C1 segment of cervical spinal cord (tissue), 14 donors: Measurements from ENCODE around the gene SLC44A1.
"Not testable (repeated sequence)": the region's sequence is repeated elsewhere in the genome, so short reads cannot be mapped to it uniquely, and the experiment has no call there.

Source experiments
- DNase-seq, 14 donors: peaks; one replicate each; lab custom pipeline; 2025; lab: John Stamatoyannopoulos, UW

Gene SLC44A1

GRCh38 chr9:105242062-105242461 is 2.4 kb upstream of the SLC44A1 start:
- no peak for DNase-seq

- no peak for DNase-seq
Measured at GRCh38 chr9:105242557-105242956, 1.9 kb upstream of the SLC44A1 start.

- DNase-seq = no peak
Measured at GRCh38 chr9:105243015-105243686, 1.3 kb upstream of the SLC44A1 start.

- DNase-seq = peak in 2 of 14 donors; percentile 68 to 72
Measured at GRCh38 chr9:105244734-105245028, 230 bp downstream of the SLC44A1 start.

- DNase-seq = peak in 13 of 14 donors; percentile 15 to 81 (median 55)
Measured at GRCh38 chr9:105245029-105245890, 809 bp downstream of the SLC44A1 start.

GRCh38 chr9:105245891-105246161 is 1.4 kb downstream of the SLC44A1 start:
- DNase-seq = no peak

GRCh38 chr9:105246656-105247173 is 2.3 kb downstream of the SLC44A1 start:
- peak in 1 of 14 donors; percentile 25 for DNase-seq

- DNase-seq = no peak
Measured at GRCh38 chr9:105248691-105249090, 4.2 kb downstream of the SLC44A1 start.

- DNase-seq = no peak
Measured at GRCh38 chr9:105251133-105251532, 6.7 kb downstream of the SLC44A1 start.

- DNase-seq = no peak
Measured at GRCh38 chr9:105251733-105252404, 7.4 kb downstream of the SLC44A1 start.

- no peak for DNase-seq
Measured at GRCh38 chr9:105252405-105252756, 7.9 kb downstream of the SLC44A1 start.

- DNase-seq = no peak
Measured at GRCh38 chr9:105254226-105254625, 9.8 kb downstream of the SLC44A1 start.

- DNase-seq = no peak
Measured at GRCh38 chr9:105255421-105255820, 11.0 kb downstream of the SLC44A1 start.

- DNase-seq = not testable (repeated sequence)
Measured at GRCh38 chr9:105256569-105256968, 12.1 kb downstream of the SLC44A1 start.

GRCh38 chr9:105257809-105258208 is 13.4 kb downstream of the SLC44A1 start:
- no peak for DNase-seq

GRCh38 chr9:105258225-105258737 is 13.8 kb downstream of the SLC44A1 start:
- DNase-seq = no peak

GRCh38 chr9:105259274-105259673 is 14.8 kb downstream of the SLC44A1 start:
- no peak for DNase-seq

- no peak for DNase-seq
Measured at GRCh38 chr9:105259731-105260612, 15.5 kb downstream of the SLC44A1 start.

GRCh38 chr9:105262497-105262896 is 18.0 kb downstream of the SLC44A1 start:
- no peak for DNase-seq

- DNase-seq = no peak
Measured at GRCh38 chr9:105264380-105264779, 19.9 kb downstream of the SLC44A1 start.

- DNase-seq = not testable (repeated sequence)
Measured at GRCh38 chr9:105268254-105268653, 23.8 kb downstream of the SLC44A1 start.
